Measurements from ENCODE around the gene UNC13C.

The UNC13C gene

DNA sequence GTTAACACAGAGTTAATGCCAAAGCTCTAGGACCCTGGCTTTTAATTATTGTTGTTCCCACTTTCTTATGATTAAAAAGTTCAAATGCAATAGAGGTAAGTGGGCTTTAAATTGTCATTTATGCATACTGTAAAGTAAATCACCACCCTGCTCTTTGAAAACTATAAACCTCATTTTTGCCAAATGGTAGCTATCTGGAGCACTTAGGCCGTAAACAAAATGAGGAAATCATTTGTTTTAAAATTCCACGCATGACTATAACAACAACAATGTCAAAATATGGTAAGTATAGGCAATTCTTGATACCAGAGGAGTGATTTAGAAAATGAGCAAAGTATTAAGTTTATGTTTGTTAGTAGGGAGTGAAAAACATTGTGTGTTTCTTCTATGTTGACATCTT, 1.8 kb downstream of the UNC13C start:
- FAIRE-seq (no peak), DNase-seq (ENCODE audit: insufficient read length) (no peak)
- TF ChIP-seq POLR2AphosphoS5 (IDR thresholded peaks at IDR 0.05; ENCODE audit: low read depth, low read length) (no peak), TAF1 (IDR thresholded peaks at IDR 0.05; ENCODE audit: borderline replicate concordance, low read depth, low read length) (no peak), POLR2A (IDR thresholded peaks at IDR 0.05; ENCODE audit: low read depth, low read length) (no peak)

DNA sequence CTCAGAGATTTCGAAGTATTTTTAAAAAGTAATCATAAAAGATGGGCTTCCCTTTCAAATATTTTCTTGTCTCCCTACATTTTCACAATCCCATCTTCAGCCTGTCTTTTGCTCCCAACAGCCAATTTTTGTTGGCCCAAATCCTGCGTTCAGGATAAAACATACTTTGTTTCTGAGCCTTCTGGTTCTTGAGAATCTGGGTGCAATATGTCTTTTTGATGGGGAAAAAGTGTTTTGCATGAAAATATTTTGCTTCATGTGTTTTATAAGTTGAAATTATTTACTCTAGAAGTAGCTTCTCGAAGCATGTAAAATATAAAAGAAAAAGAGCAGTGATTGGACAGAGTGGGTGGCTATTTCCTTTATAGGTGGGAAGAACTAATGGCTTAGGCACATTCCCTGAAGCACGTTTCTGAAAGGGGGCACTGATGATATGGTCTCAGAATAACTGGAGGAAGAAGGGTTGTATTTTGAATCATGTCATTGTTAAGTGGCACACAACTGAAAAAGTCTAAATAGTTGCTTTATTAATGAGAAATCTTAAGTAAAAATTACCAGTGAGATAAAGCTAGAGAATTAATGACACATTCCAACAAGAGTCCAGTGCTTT, 3.9 kb downstream of the UNC13C start:
- TF ChIP-seq POLR2AphosphoS5 (IDR thresholded peaks at IDR 0.05; ENCODE audit: low read depth, low read length) (no peak), POLR2A (IDR thresholded peaks at IDR 0.05; ENCODE audit: low read depth, low read length) (no peak), TAF1 (IDR thresholded peaks at IDR 0.05; ENCODE audit: borderline replicate concordance, low read depth, low read length) (no peak)
- FAIRE-seq (no peak), DNase-seq (ENCODE audit: insufficient read length) (no peak)

DNA sequence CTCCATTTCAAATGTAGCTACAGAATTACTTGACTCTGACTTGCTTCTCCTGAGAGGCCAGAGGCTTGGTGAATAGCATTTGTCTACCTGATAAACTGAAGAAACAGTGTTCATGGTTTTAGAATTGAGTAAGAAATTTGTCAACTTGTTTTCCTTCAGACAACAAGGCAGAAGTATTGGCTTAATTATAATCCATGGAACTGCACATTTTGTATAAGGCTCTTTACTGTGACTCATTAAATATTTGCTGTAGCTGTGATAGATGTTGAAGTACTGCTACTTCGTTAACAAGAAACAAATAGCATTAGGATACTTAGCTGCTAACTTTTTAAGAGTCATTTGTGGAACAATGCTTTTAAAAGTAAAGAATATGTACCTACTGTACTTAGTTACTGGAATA, 4.6 kb downstream of the UNC13C start:
- DNase-seq (ENCODE audit: insufficient read length), result no peak
- FAIRE-seq, result no peak

DNA sequence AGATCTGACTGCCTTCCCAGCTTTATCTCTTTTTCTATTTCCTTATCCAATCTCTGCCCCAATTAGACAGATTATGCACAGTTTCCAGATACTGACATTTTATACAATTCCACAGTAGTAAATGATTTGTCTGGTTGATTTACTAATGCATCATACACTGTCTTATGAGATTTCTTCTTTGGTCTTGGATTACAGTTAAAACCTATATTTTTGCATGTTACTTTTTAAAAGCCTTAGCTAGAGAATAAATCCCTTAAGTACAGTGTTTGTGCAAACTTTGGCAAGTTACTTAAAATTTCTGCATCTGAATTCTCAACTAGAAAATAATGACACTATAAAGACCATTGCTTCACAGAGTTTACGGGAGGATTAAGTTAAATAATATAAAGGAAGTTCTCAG, 6.0 kb downstream of the UNC13C start:
- FAIRE-seq, result no peak

More for the DNA sequence above, 4.6 kb downstream of the UNC13C start:
- TF ChIP-seq POLR2AphosphoS5 (IDR thresholded peaks at IDR 0.05; ENCODE audit: low read depth, low read length) (no peak), POLR2A (IDR thresholded peaks at IDR 0.05; ENCODE audit: low read depth, low read length) (no peak), TAF1 (IDR thresholded peaks at IDR 0.05; ENCODE audit: borderline replicate concordance, low read depth, low read length) (no peak)

DNA sequence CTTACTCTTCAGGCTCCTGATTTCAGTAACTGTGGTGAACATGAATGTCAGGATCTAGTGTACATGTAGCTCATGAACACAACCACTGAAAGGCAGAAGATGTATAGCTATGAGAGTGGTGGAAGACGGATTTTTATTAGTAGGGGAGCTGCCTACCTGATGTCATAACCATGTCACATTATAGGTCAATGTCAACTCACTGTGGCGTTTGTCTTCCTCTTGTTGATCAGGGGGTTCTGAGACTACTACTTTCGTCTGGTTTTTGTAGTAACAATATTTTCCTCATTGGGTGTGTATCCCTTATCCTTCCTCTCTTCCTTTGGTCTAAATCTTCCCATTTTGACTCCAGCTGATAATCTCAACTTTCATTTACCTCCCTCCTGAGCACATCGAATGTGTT, 7.3 kb downstream of the UNC13C start:
- no peak for DNase-seq (ENCODE audit: insufficient read length)
- FAIRE-seq, result no peak
- TF ChIP-seq POLR2A (IDR thresholded peaks at IDR 0.05; ENCODE audit: low read depth, low read length) (no peak), TAF1 (IDR thresholded peaks at IDR 0.05; ENCODE audit: borderline replicate concordance, low read depth, low read length) (no peak), POLR2AphosphoS5 (IDR thresholded peaks at IDR 0.05; ENCODE audit: low read depth, low read length) (no peak)

More for the DNA sequence above, 6.0 kb downstream of the UNC13C start:
- DNase-seq (ENCODE audit: insufficient read length), result no peak
- TF ChIP-seq POLR2AphosphoS5 (IDR thresholded peaks at IDR 0.05; ENCODE audit: low read depth, low read length) (no peak), POLR2A (IDR thresholded peaks at IDR 0.05; ENCODE audit: low read depth, low read length) (no peak), TAF1 (IDR thresholded peaks at IDR 0.05; ENCODE audit: borderline replicate concordance, low read depth, low read length) (no peak)

DNA sequence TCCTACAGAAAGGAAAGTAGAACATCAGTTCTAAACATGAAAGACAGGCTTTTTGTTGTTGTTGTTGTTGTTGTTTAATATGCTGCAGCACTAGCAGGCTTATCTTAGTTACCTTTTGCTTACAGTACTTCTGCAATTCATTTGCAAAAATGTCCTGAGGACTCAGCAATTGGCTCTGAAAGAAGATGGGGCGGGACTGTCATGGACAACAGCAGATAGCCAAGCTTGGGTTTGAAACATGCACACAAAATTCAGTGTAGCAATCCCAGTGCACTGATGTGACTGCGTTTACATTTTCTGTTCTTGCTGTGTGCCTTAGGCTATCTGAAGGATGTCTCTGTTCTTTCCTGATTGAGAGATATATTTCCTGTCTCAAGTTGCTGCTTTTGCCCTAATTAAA, 9.2 kb downstream of the UNC13C start:
- no peak for DNase-seq (ENCODE audit: insufficient read length)
- TF ChIP-seq TAF1 (IDR thresholded peaks at IDR 0.05; ENCODE audit: borderline replicate concordance, low read depth, low read length) (no peak), POLR2A (IDR thresholded peaks at IDR 0.05; ENCODE audit: low read depth, low read length) (no peak), POLR2AphosphoS5 (IDR thresholded peaks at IDR 0.05; ENCODE audit: low read depth, low read length) (no peak)
- no peak for FAIRE-seq

DNA sequence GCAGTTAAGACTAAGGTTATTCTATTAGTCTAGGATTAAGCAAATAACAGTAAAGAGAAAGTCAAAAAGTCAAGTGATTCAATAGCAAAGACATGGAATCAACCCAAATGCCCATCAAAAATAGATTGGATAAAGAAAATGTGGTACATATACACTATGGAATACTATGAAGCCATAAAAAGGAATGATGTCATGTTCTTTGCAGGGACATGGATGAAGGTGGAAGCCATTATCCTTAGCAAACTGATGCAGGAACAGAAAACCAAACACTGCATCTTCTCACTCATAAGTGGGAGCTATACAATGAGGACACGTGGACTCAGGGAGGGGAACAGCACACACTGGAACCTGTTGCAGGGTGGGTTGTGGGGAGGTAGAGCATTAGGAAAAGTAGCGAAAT, 29.0 kb downstream of the UNC13C start:
- TF ChIP-seq TAF1 (IDR thresholded peaks at IDR 0.05; ENCODE audit: borderline replicate concordance, low read depth, low read length) (no peak), POLR2AphosphoS5 (IDR thresholded peaks at IDR 0.05; ENCODE audit: low read depth, low read length) (no peak), POLR2A (IDR thresholded peaks at IDR 0.05; ENCODE audit: low read depth, low read length) (no peak)
- no peak for FAIRE-seq
- no peak for DNase-seq (ENCODE audit: insufficient read length)

DNA sequence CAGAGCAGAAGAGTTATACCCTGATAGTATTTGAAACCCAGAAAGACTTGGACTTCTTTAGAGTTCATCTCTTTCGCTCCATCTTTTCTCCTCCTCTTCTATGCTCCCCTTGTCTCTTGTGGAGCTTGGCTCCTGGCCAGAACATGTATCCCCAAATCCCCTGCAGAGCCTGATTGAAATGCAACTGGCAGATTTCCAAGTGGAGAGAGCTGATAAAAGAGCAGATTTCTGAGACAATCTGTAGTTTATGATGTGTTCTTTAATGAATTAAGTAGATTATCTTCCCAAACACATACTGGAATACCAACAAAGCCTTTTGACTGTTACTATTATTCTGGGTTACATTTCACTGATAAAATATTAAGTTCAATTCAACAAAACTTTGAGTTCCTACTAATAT, 33.4 kb downstream of the UNC13C start:
- FAIRE-seq (no peak), DNase-seq (ENCODE audit: insufficient read length) (no peak)
- TF ChIP-seq POLR2AphosphoS5 (IDR thresholded peaks at IDR 0.05; ENCODE audit: low read depth, low read length), result no peak
- no peak for TF ChIP-seq TAF1 (IDR thresholded peaks at IDR 0.05; ENCODE audit: borderline replicate concordance, low read depth, low read length)
- no peak for TF ChIP-seq POLR2A (IDR thresholded peaks at IDR 0.05; ENCODE audit: low read depth, low read length)

DNA sequence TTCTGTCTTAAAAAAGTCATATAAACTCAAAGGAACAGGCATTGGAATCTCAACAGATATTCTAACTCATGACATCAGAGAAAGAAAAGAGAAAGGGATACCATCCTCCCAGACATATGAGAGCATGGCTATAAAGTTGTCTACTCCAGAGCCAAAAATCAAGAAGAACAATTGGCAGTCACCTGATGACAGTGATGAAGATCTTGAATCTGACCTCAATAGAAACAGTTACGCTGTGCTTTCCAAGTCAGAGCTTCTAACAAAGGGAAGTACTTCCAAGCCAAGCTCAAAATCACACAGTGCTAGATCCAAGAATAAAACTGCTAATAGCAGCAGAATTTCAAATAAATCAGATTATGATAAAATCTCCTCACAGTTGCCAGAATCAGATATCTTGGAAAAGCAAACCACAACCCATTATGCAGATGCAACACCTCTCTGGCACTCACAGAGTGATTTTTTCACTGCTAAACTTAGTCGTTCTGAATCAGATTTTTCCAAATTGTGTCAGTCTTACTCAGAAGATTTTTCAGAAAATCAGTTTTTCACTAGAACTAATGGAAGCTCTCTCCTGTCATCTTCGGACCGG, 35.9 kb downstream of the UNC13C start:
- DNase-seq (ENCODE audit: insufficient read length) (no peak), FAIRE-seq (no peak)
- TF ChIP-seq TAF1 (IDR thresholded peaks at IDR 0.05; ENCODE audit: borderline replicate concordance, low read depth, low read length) (no peak), POLR2A (IDR thresholded peaks at IDR 0.05; ENCODE audit: low read depth, low read length) (no peak), POLR2AphosphoS5 (IDR thresholded peaks at IDR 0.05; ENCODE audit: low read depth, low read length) (no peak)

DNA sequence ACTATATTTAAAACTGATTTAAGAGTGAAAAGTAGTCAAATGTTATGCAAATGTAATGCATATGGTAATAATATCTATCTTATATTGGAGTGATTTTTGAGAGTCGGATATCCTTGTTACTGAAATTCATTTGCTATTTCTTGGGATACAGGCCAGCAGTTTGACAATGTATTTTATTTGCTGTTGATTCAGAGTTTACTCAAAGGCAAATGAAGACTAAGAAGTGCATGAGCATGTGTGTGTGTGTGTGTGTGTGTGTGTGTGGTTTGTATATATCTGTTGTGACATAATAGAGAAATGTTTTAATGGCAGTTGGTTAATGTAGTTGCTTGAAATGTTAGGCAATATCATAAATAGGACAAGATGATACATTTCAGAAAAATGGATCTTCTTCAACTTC, 39.0 kb downstream of the UNC13C start:
- DNase-seq (ENCODE audit: insufficient read length) (no peak), FAIRE-seq (no peak)
- no peak for TF ChIP-seq POLR2AphosphoS5 (IDR thresholded peaks at IDR 0.05; ENCODE audit: low read depth, low read length)
- no peak for TF ChIP-seq TAF1 (IDR thresholded peaks at IDR 0.05; ENCODE audit: borderline replicate concordance, low read depth, low read length)
- TF ChIP-seq POLR2A (IDR thresholded peaks at IDR 0.05; ENCODE audit: low read depth, low read length), result no peak

DNA sequence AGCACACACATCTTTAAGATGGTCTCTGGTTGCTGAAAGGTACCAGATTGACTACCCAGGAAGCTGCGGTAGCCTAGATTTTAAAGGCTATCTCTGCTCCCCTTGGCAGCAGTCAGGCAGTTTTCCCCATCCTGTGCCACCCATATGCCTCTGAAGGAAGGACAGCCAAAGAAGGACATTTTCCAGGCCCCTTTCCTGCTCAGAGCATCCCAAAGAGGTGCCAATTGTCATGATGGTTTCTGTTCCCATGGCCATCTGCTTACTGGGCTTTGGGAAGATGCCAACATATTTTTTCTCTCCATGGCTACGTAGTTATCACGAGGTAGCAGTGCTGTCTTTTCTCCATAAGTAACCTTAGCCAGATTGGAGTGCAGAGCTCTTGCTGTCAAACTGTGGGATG, 39.7 kb downstream of the UNC13C start:
- DNase-seq (ENCODE audit: insufficient read length) (no peak), FAIRE-seq (no peak)
- TF ChIP-seq TAF1 (IDR thresholded peaks at IDR 0.05; ENCODE audit: borderline replicate concordance, low read depth, low read length), result no peak
- no peak for TF ChIP-seq POLR2AphosphoS5 (IDR thresholded peaks at IDR 0.05; ENCODE audit: low read depth, low read length)
- TF ChIP-seq POLR2A (IDR thresholded peaks at IDR 0.05; ENCODE audit: low read depth, low read length), result no peak

DNA sequence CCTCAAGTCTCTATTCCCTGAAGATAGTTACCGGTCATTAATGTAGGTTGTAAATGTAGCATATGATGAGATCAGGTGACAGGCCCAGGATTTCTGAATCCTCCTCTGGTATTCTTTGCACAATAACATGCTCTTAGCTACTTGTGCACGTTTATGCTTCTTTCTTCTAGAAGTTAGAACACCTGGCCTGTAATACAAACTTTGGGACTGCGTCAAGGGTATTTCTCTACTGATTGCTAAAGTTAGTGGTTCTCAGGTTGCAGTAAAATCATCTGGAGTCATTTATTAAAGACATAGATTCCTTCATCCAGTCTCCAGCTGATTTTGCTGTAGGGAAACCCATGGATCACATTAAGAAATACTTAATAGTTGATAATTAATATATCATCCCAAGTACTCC, 48.0 kb downstream of the UNC13C start:
- DNase-seq (ENCODE audit: insufficient read length) (no peak), FAIRE-seq (no peak)
- no peak for TF ChIP-seq POLR2A (IDR thresholded peaks at IDR 0.05; ENCODE audit: low read depth, low read length)
- TF ChIP-seq POLR2AphosphoS5 (IDR thresholded peaks at IDR 0.05; ENCODE audit: low read depth, low read length), result no peak
- TF ChIP-seq TAF1 (IDR thresholded peaks at IDR 0.05; ENCODE audit: borderline replicate concordance, low read depth, low read length), result no peak

All from GM12892 (cell line).